HEK293 (cell line): Measurements from ENCODE around the gene IRX4.

Source experiments
- CTCF ChIA-PET: fragments of 350-600 bp; formaldehyde crosslinking; extraction: SDS; loops from one replicate; lab custom pipeline; 2021; ENCODE audit warnings: antibody characterized with exemption; lab: Yijun Ruan, JAX
- POLR2A ChIA-PET: fragments of 300-600 bp; formaldehyde crosslinking; extraction: SDS; loops from one replicate; lab custom pipeline; 2020; ENCODE audit warnings: antibody characterized with exemption, inconsistent platforms; lab: Yijun Ruan, JAX
- H3K27ac ChIP-seq: fragments of 200-500 bp; sonication (Bioruptor generic); 2 replicates; pipeline ENCODE4 v1.5.1; 2014; ENCODE audit warnings: low read depth, low read length, control low read depth, inconsistent platforms; ENCODE audit errors: extremely low read depth
- H3K36me3 ChIP-seq, 2 experiments: fragments of 200-500 bp in 1 of 2; sonication (Bioruptor generic) in 1 of 2; 1 replicate in 1 of 2; 2 replicates in 1 of 2; pipeline ENCODE4 v1.5.1; 2014 to 2017; ENCODE audit warnings: inconsistent platforms in 2 of 2, low read length in 2 of 2; ENCODE audit not compliant: control insufficient read depth in 2 of 2, insufficient read depth in 1 of 2
- H3K4me1 ChIP-seq: fragments of 200-500 bp; sonication (Bioruptor generic); 2 replicates; pipeline ENCODE4 v1.5.1; 2014; ENCODE audit warnings: mild to moderate bottlenecking, low read length, inconsistent platforms; ENCODE audit not compliant: control insufficient read depth, insufficient read depth
- H3K4me3 ChIP-seq: 2 replicates; pipeline ENCODE4 v1.5.1; 2011; ENCODE audit warnings: low read depth, mild to moderate bottlenecking, control low read depth, low read length, moderate library complexity
- H3K9me3 ChIP-seq: fragments of 200-500 bp; sonication (Bioruptor generic); 2 replicates; pipeline ENCODE4 v1.5.1; 2014; ENCODE audit warnings: low read depth, low read length, inconsistent platforms; ENCODE audit not compliant: control insufficient read depth, insufficient read depth
- EGR2 ChIP-seq: fragments of 450-650 bp; formaldehyde crosslinking; IDR thresholded peaks from 2 replicates; pipeline ENCODE4 v1.5.1; 2016; ENCODE audit warnings: low read depth, missing biosample characterization, missing genetic modification characterization
- FEZF1 ChIP-seq: fragments of 450-650 bp; formaldehyde crosslinking; IDR thresholded peaks from 2 replicates; pipeline ENCODE4 v1.5.1; 2016; ENCODE audit warnings: missing biosample characterization, missing genetic modification characterization
- KLF1 ChIP-seq: fragments of 450-650 bp; formaldehyde crosslinking; IDR thresholded peaks from 2 replicates; pipeline ENCODE4 v1.5.1; 2016; ENCODE audit warnings: missing biosample characterization, missing genetic modification characterization
- OSR2 ChIP-seq: fragments of 450-650 bp; formaldehyde crosslinking; IDR thresholded peaks from 2 replicates; pipeline ENCODE4 v1.5.1; 2016; ENCODE audit warnings: missing biosample characterization, missing genetic modification characterization
- PRDM4 ChIP-seq: fragments of 450-650 bp; formaldehyde crosslinking; IDR thresholded peaks from 2 replicates; pipeline ENCODE4 v1.5.1; 2017; ENCODE audit warnings: missing biosample characterization, missing genetic modification characterization
- REPIN1 ChIP-seq: fragments of 450-650 bp; formaldehyde crosslinking; IDR thresholded peaks from 2 replicates; pipeline ENCODE4 v1.5.1; 2017; ENCODE audit warnings: missing biosample characterization, missing genetic modification characterization, low read depth
- ZBTB11 ChIP-seq: fragments of 450-650 bp; formaldehyde crosslinking; conservative IDR thresholded peaks from 2 replicates; pipeline ENCODE4 v1.5.1; 2016; ENCODE audit warnings: low read depth, missing biosample characterization, missing genetic modification characterization
- ZBTB48 ChIP-seq: fragments of 450-650 bp; formaldehyde crosslinking; IDR thresholded peaks from 2 replicates; pipeline ENCODE4 v1.5.1; 2016; ENCODE audit warnings: missing biosample characterization, missing genetic modification characterization
- ZNF501 ChIP-seq: fragments of 450-650 bp; formaldehyde crosslinking; IDR thresholded peaks from 2 replicates; pipeline ENCODE4 v1.5.1; 2016; ENCODE audit warnings: missing biosample characterization, missing genetic modification characterization
- ZNF513 ChIP-seq: fragments of 450-650 bp; IDR thresholded peaks from 2 replicates; pipeline ENCODE4 v1.5.1; 2018; ENCODE audit warnings: missing biosample characterization, missing genetic modification characterization
- ZNF600 ChIP-seq: fragments of 450-650 bp; formaldehyde crosslinking; IDR thresholded peaks from 2 replicates; pipeline ENCODE4 v1.5.1; 2016; ENCODE audit warnings: missing biosample characterization, missing genetic modification characterization
- ZNF623 ChIP-seq: fragments of 450-650 bp; formaldehyde crosslinking; IDR thresholded peaks from 2 replicates; pipeline ENCODE4 v1.5.1; 2016; ENCODE audit warnings: missing biosample characterization, missing genetic modification characterization
- ZNF677 ChIP-seq: fragments of 450-650 bp; IDR thresholded peaks from 2 replicates; pipeline ENCODE4 v1.5.0; 2018; ENCODE audit warnings: missing biosample characterization, mild to moderate bottlenecking, missing genetic modification characterization, moderate library complexity
- ZNF830 ChIP-seq: fragments of 450-650 bp; IDR thresholded peaks from 2 replicates; pipeline ENCODE4 v1.5.0; 2018; ENCODE audit warnings: missing biosample characterization, missing genetic modification characterization, low read depth, mild to moderate bottlenecking, moderate library complexity
- ZNF843 ChIP-seq: fragments of 450-650 bp; formaldehyde crosslinking; IDR thresholded peaks from 2 replicates; pipeline ENCODE4 v1.5.1; 2016; ENCODE audit warnings: missing biosample characterization, missing genetic modification characterization
- ZSCAN30 ChIP-seq: fragments of 450-650 bp; IDR thresholded peaks from 2 replicates; pipeline ENCODE4 v1.5.1; 2018; ENCODE audit warnings: missing biosample characterization, mild to moderate bottlenecking, missing genetic modification characterization, moderate library complexity
- TF ChIP-seq, protein P1 (sequence below): fragments of 450-650 bp; formaldehyde crosslinking; IDR thresholded peaks from 2 replicates; pipeline ENCODE4 v1.5.1; 2016; ENCODE audit warnings: missing biosample characterization, missing genetic modification characterization

Gene IRX4

GRCh38 chr5:1931604-1932231, 49.0 kb upstream of the IRX4 start (continued):
- TF ChIP-seq ZBTB11 (tag by site-specific recombination) = no peak
- TF ChIP-seq PRDM4 (tag by site-specific recombination) = no peak
- TF ChIP-seq FEZF1 (tag by site-specific recombination) = no peak
- no peak for TF ChIP-seq ZNF843
- TF ChIP-seq KLF1 = no peak
- no peak for TF ChIP-seq REPIN1 (tag by site-specific recombination)
- TF ChIP-seq ZNF501 (tag by site-specific recombination) = no peak

- POLR2A ChIA-PET = no interaction called here
- CTCF ChIA-PET = no interaction called here
- no peaks in the 10 kb centered on the region for H3K9me3 ChIP-seq
- TF ChIP-seq ZSCAN30 (tag by site-specific recombination) (no peak), ZNF600 (tag by site-specific recombination) (no peak), OSR2 (tag by site-specific recombination) (no peak), EGR2 (tag by site-specific recombination) (no peak), ZNF677 (tag by site-specific recombination) (no peak), ZNF830 (tag by site-specific recombination) (no peak), ZNF623 (tag by site-specific recombination) (no peak)
- TF ChIP-seq, all 188 proteins: peak for 0
- no peaks in the 10 kb centered on the region for H3K36me3 ChIP-seq
- H3K27ac ChIP-seq = no peak overlapping the region
- no peaks in the 10 kb centered on the region for H3K4me1 ChIP-seq
- H3K4me3 ChIP-seq = no peak overlapping the region
Observed at GRCh38 chr5:1930880-1931603, 48.3 kb upstream of the IRX4 start.

DNA sequence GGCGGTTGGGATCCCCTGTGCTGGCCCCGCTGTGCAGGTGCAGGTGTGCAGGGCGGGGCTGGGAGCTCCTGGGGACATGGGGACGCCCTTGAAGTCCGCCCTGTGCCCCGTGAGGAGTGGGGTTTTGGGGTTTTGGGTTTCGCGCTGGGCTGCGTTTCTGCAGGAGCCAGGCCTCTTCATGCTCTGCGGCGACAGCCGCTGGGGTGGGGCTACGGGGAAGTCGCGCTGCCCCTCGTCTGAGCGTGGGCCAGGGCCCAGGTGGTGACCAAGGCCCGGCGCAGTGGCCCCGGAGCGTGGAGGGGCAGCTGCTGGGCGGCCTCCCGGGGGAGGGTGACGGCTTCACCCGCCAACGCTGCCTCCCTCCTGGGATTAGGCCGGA, 47.8 kb upstream of the IRX4 start:
- no peaks in the 10 kb centered on the region for H3K4me1 ChIP-seq
- CTCF ChIA-PET = no interaction called here
- H3K4me3 ChIP-seq = no peak overlapping the region
- POLR2A ChIA-PET = no interaction called here
- no peaks in the 10 kb centered on the region for H3K36me3 ChIP-seq
- TF ChIP-seq ZBTB48 (tag by site-specific recombination) (no peak), ZNF513 (tag by site-specific recombination) (no peak)
- TF ChIP-seq, protein P1, sequence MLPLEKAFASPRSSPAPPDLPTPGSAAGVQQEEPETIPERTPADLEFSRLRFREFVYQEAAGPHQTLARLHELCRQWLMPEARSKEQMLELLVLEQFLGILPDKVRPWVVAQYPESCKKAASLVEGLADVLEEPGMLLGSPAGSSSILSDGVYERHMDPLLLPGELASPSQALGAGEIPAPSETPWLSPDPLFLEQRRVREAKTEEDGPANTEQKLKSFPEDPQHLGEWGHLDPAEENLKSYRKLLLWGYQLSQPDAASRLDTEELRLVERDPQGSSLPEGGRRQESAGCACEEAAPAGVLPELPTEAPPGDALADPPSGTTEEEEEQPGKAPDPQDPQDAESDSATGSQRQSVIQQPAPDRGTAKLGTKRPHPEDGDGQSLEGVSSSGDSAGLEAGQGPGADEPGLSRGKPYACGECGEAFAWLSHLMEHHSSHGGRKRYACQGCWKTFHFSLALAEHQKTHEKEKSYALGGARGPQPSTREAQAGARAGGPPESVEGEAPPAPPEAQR = no peak
- TF ChIP-seq, all 188 proteins: peak for 0
- Histone ChIP-seq H3K27ac (no peak overlapping the region), H3K9me3 (no peaks in the 10 kb centered on the region)
